Glutamatergic neuron (in vitro differentiated cells): Measurements from ENCODE around the gene TSHZ3. TPM values are rescaled to one million over a fixed set of nuclear protein-coding genes. Genes with fewer than 3 reads are reported as not detected.

Source experiments
- DNase-seq: peaks from one replicate; pipeline ENCODE4 v3.0.0; 2022
- H3K27ac Mint-ChIP-seq: one replicate; pipeline ENCODE4 v1.8.0; 2020; ENCODE audit warnings: mild to moderate bottlenecking, mixed read lengths, inconsistent platforms; ENCODE audit not compliant: unreplicated experiment
- H3K27me3 Mint-ChIP-seq: one replicate; pipeline ENCODE4 v1.8.0; 2020; ENCODE audit warnings: mild to moderate bottlenecking, moderate library complexity, mixed read lengths, inconsistent platforms; ENCODE audit not compliant: unreplicated experiment
- H3K36me3 Mint-ChIP-seq: one replicate; pipeline ENCODE4 v1.8.0; 2020; ENCODE audit warnings: mild to moderate bottlenecking, mixed read lengths, inconsistent platforms; ENCODE audit not compliant: unreplicated experiment
- H3K4me1 Mint-ChIP-seq: one replicate; pipeline ENCODE4 v1.8.0; 2020; ENCODE audit warnings: mild to moderate bottlenecking, low read depth, mixed read lengths, inconsistent platforms; ENCODE audit not compliant: unreplicated experiment
- H3K4me3 Mint-ChIP-seq: one replicate; pipeline ENCODE4 v1.8.0; 2020; ENCODE audit warnings: mild to moderate bottlenecking, mixed read lengths, inconsistent platforms; ENCODE audit not compliant: unreplicated experiment
- H3K9me3 Mint-ChIP-seq: one replicate; pipeline ENCODE4 v1.8.0; 2020; ENCODE audit warnings: mild to moderate bottlenecking, moderate library complexity, mixed read lengths, inconsistent platforms; ENCODE audit not compliant: unreplicated experiment
- CTCF ChIP-seq: fragments of 200-600 bp; sonication (generic); IDR thresholded peaks from one replicate; pipeline ENCODE4 v1.5.0; 2021; ENCODE audit not compliant: partially characterized antibody, unreplicated experiment
- total RNA-seq: library from RNA; stranded (reverse); fragmentation: NEBNext Ultra II Directional; extraction: Animal tissue kit (Norgen Biotek cat#: 25700); gene quantifications from one replicate; pipeline ENCODE4 v1.2.1, GENCODE V29; 2021; ENCODE audit not compliant: unreplicated experiment

TSHZ3 gene
- total RNA-seq, 1 donor from 2014 or later: 7.4 TPM

DNA sequence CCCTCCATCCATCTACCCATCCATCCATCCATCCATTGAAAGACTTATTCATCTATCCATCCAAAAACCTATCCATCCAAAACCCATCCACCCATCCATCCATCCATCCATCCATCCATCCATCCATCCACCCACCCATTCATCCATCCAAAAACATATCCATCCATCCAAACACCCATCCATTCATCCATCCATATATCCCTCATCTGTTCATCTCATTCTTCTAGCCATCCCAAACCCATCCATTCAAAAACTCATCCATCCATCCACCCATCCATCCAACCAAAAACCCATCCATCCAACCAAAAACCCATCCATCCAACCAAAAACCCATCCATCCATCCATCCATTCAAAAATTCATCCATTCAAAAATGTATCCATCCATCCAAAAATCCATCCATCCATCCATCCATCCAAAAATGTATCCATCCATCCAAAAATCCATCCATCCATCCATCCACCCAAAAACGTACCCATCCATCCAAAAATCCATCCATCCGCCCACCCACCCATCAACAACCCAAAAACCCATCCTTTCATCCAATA is 56.5 kb downstream of the TSHZ3 start:
- no peak overlapping the region for H3K4me3 Mint-ChIP-seq
- H3K4me1 Mint-ChIP-seq: no peaks in the 10 kb centered on the region
- no peak for TF ChIP-seq CTCF
- no peak overlapping the region for H3K27ac Mint-ChIP-seq
- no peaks in the 10 kb centered on the region for H3K9me3 Mint-ChIP-seq
- DNase-seq: no peak
- H3K36me3 Mint-ChIP-seq: no peaks in the 10 kb centered on the region
- H3K27me3 Mint-ChIP-seq: peaks cover 5% of the 10 kb centered on the region

DNA sequence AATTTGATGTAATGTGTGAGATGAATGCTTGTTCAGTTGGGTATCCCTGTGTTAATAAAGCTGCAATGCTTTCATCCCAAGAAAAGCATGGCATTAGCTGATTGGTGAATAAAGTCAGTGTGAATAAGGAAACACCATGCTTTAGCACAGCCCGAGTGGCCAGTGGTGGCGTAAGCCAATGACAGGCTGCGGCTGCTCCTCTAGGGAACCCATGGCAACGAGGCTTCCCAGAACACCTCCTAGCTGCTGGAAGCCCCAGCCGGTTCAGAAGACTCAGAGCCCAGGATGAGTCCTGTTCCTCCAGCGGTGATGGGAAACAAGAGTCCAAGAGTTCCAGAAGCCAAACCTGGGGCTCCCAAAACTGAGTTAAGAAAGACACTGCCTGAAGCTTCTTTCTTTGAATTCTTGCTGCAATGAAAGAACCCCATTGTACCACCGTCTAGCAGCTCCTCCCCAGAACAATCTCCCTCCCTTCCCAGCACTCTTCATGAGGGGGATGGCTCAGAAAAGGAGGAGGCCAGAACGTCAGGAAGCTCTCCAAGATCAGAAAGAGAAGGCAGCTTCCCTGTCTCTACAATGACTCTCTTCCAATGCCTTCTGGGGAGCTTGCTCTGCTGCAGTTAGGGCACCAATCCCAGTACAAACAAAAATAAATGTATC is 58.2 kb downstream of the TSHZ3 start:
- Mint-ChIP-seq H3K36me3 (no peaks in the 10 kb centered on the region), H3K4me3 (no peak overlapping the region), H3K27me3 (peaks cover 5% of the 10 kb centered on the region), H3K9me3 (no peaks in the 10 kb centered on the region), H3K27ac (no peak overlapping the region), H3K4me1 (no peaks in the 10 kb centered on the region)
- DNase-seq: no peak
- TF ChIP-seq CTCF: no peak

DNA sequence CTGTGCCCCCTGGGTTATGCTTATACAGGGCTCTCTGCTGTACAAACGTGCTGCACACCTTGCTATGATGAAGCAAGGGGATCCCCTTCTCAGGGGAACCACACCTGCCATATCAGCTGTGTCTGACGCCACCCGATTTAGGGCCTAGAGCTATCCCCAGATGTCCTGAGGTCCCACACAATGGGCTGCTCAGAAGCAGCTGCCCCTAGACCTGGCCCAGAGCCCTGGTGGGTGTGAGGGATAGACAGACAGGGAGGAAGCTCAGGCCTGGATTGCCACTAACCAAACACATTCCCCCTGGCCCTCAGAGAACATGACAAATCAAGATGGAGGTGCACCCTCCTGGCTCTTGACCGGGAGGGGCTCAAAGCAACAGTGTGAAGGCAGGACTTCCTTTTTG is 59.3 kb downstream of the TSHZ3 start:
- no peaks in the 10 kb centered on the region for H3K9me3 Mint-ChIP-seq
- H3K27ac Mint-ChIP-seq: no peak overlapping the region

DNA sequence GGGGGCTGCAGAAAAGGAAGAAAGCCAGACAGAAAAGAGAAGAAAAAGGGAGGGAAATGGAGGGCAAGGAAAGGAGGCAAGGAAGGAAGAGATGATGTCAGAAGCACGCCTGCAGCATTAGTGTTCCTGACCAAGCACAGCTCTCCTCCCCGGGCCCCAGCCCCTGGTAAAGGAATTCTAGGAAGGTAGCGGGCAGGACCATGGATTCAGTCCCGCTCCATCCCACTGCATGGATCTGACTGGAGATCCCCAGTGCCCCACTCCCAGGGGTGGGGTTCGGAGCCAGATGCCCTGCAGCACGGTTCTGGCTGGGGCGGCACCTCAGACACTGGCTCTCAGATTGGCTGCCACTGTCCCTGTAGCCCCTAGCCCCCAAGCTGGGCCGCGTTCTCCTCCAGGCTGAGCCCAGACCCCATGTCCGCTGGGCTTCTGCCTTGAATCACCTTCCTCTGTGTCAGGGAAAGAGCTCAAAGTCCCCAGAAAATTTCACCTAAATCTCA is 59.8 kb downstream of the TSHZ3 start:
- Mint-ChIP-seq H3K27ac (no peak overlapping the region), H3K4me3 (no peak overlapping the region), H3K27me3 (peaks cover 5% of the 10 kb centered on the region), H3K4me1 (no peaks in the 10 kb centered on the region), H3K36me3 (no peaks in the 10 kb centered on the region), H3K9me3 (no peaks in the 10 kb centered on the region)
- no peak for TF ChIP-seq CTCF
- no peak for DNase-seq

More for the DNA sequence above, 59.3 kb downstream of the TSHZ3 start:
- no peak for TF ChIP-seq CTCF
- no peaks in the 10 kb centered on the region for H3K36me3 Mint-ChIP-seq
- no peak overlapping the region for H3K4me3 Mint-ChIP-seq
- DNase-seq: no peak
- no peaks in the 10 kb centered on the region for H3K4me1 Mint-ChIP-seq
- peaks cover 5% of the 10 kb centered on the region for H3K27me3 Mint-ChIP-seq

- no peak overlapping the region for H3K4me3 Mint-ChIP-seq
- H3K9me3 Mint-ChIP-seq: no peaks in the 10 kb centered on the region
- no peak for TF ChIP-seq CTCF
- no peak for DNase-seq
- H3K27ac Mint-ChIP-seq: no peak overlapping the region
- H3K4me1 Mint-ChIP-seq: no peaks in the 10 kb centered on the region
- peaks cover 3% of the 10 kb centered on the region for H3K27me3 Mint-ChIP-seq
- H3K36me3 Mint-ChIP-seq: no peaks in the 10 kb centered on the region
Measured at GRCh38 chr19:31286491-31286890, 62.7 kb downstream of the TSHZ3 start.
